HCT116 (cell line): ENCODE data around the gene TEAD2. TPM values are rescaled to one million over a fixed set of nuclear protein-coding genes. Genes with fewer than 3 reads are reported as not detected.

Experiments used
- ATAC-seq: fragments of 200-7000 bp; cut with Tn5 transposase; 2 replicates; pipeline ENCODE4 v1.9.1; 2020; ENCODE audit warnings: mild to moderate bottlenecking, moderate library complexity
- BruUV-seq: library from RNA; stranded (reverse); fragments of 400-500 nt; replicated peaks from 2 replicates; lab custom pipeline; 2021; lab: Mats Ljungman, UMichigan
- CTCF ChIA-PET: fragments of 300-600 bp; sonication (Branson Sonifier 250); formaldehyde crosslinking; loops from one replicate; lab custom pipeline; 2021; ENCODE audit warnings: antibody characterized with exemption; lab: Charles Lee
- POLR2A ChIA-PET: fragments of 300-600, 350-600 bp; sonication (Branson Sonifier 250); formaldehyde crosslinking; loops from one replicate; lab custom pipeline; 2021; ENCODE audit warnings: antibody characterized with exemption; lab: Charles Lee
- RAD21 ChIA-PET, 2 experiments: fragments of 300-600 bp; sonication (Branson Sonifier 250); formaldehyde crosslinking; loops; one replicate each; lab custom pipeline; 2023; ENCODE audit warnings: low total read pairs in 2 of 2; ENCODE audit not compliant: uncharacterized antibody in 2 of 2, unreplicated experiment in 2 of 2, low non-redundant PET in 1 of 2; lab: Charles Lee
- DNase-seq: peaks from one replicate; pipeline ENCODE4 v3.0.0-alpha.2; 2010; ENCODE audit warnings: low read depth, low spot score
- H2AFZ ChIP-seq: fragments of 200-600 bp; shearing (Covaris generic), sonication (generic); 2 replicates; pipeline ENCODE4 v1.6.1; 2017; ENCODE audit warnings: low read depth, mixed run types, mixed read lengths, antibody characterized with exemption, low read length; ENCODE audit not compliant: poor library complexity, severe bottlenecking
- H3K27ac ChIP-seq: 2 replicates; pipeline ENCODE4 v1.5.1; 2012; ENCODE audit warnings: low read depth, low read length
- H3K27me3 ChIP-seq: fragments of 200-600 bp; sonication (generic); 2 replicates; pipeline ENCODE4 v1.6.1; 2016; ENCODE audit warnings: mixed run types, low read length, mixed read lengths; ENCODE audit not compliant: insufficient read depth
- H3K36me3 ChIP-seq, 2 experiments: fragments of 200-500 bp in 1 of 2; fragments of 200-600 bp in 1 of 2; sonication (Bioruptor generic) in 1 of 2; sonication (generic) in 1 of 2; 2 replicates each; pipeline versions ENCODE4 v1.5.1 to v1.6.1; 2014 to 2016; ENCODE audit warnings: low read length in 2 of 2, inconsistent platforms in 1 of 2, mixed read lengths in 1 of 2, mixed run types in 1 of 2; ENCODE audit not compliant: insufficient read depth in 2 of 2, control insufficient read depth in 1 of 2
- H3K4me1 ChIP-seq, 2 experiments: fragments of 200-600 bp in 1 of 2; sonication (generic) in 1 of 2; 2 replicates each; pipeline versions ENCODE4 v1.5.1 to v1.6.1; 2012 to 2017; ENCODE audit warnings: low read length in 2 of 2, inconsistent platforms in 1 of 2, mild to moderate bottlenecking in 1 of 2, mixed read lengths in 1 of 2, mixed run types in 1 of 2, moderate library complexity in 1 of 2; ENCODE audit not compliant: insufficient read depth in 2 of 2, control insufficient read depth in 1 of 2
- H3K4me2 ChIP-seq: fragments of 200-600 bp; sonication (generic); 2 replicates; pipeline ENCODE4 v1.6.1; 2017; ENCODE audit warnings: mixed run types, low read length, mixed read lengths
- H3K4me3 ChIP-seq, 2 experiments: fragments of 200-600 bp in 1 of 2; sonication (generic) in 1 of 2; replicated peaks in 1 of 2; 2 replicates each; pipeline ENCODE4 v1.5.1; 2011 to 2016; ENCODE audit warnings: low read length in 2 of 2, control low read depth in 1 of 2, low read depth in 1 of 2, mild to moderate bottlenecking in 1 of 2, mixed read lengths in 1 of 2, mixed run types in 1 of 2
- H3K79me2 ChIP-seq: fragments of 200-600 bp; sonication (generic); 2 replicates; pipeline ENCODE4 v1.6.1; 2017; ENCODE audit warnings: mild to moderate bottlenecking, mixed run types, low read length, moderate library complexity, mixed read lengths; ENCODE audit not compliant: insufficient read depth
- H3K9ac ChIP-seq: fragments of 200-600 bp; sonication (generic); 2 replicates; pipeline ENCODE4 v1.6.1; 2016; ENCODE audit warnings: low read length, mixed read lengths
- H3K9me2 ChIP-seq: fragments of 200-600 bp; sonication (generic), shearing (Covaris generic); 2 replicates; pipeline ENCODE4 v1.6.1; 2017; ENCODE audit warnings: mixed run types, mild to moderate bottlenecking, moderate library complexity; ENCODE audit not compliant: insufficient read depth
- H3K9me3 ChIP-seq, 2 experiments: fragments of 200-500 bp in 1 of 2; fragments of 200-600 bp in 1 of 2; sonication (Bioruptor generic) in 1 of 2; sonication (generic) in 1 of 2; 2 replicates each; pipeline ENCODE4 v1.6.1; 2014 to 2017; ENCODE audit warnings: low read length in 2 of 2, mixed read lengths in 2 of 2, inconsistent platforms in 1 of 2, low read depth in 1 of 2, mild to moderate bottlenecking in 1 of 2, mixed run types in 1 of 2, moderate library complexity in 1 of 2; ENCODE audit not compliant: control insufficient read depth in 1 of 2, insufficient read depth in 1 of 2
- H4K20me1 ChIP-seq: fragments of 200-600 bp; sonication (generic), shearing (Covaris generic); 2 replicates; pipeline ENCODE4 v1.6.1; 2017; ENCODE audit warnings: mixed run types, mild to moderate bottlenecking, moderate library complexity; ENCODE audit not compliant: insufficient read depth
- ATF3 ChIP-seq: IDR thresholded peaks from 2 replicates; pipeline ENCODE4 v1.6.1; 2012
- CBX3 ChIP-seq: IDR thresholded peaks from 2 replicates; pipeline ENCODE4 v1.6.1; 2012; ENCODE audit warnings: low read depth
- CEBPB ChIP-seq: IDR thresholded peaks from 2 replicates; pipeline ENCODE4 v1.6.1; 2012; ENCODE audit warnings: low read depth
- EGR1 ChIP-seq: IDR thresholded peaks from 2 replicates; pipeline ENCODE4 v1.6.1; 2012; ENCODE audit warnings: low read depth
- ELF1 ChIP-seq: IDR thresholded peaks from 2 replicates; pipeline ENCODE4 v1.6.1; 2012; ENCODE audit warnings: low read depth, borderline replicate concordance
- EZH2phosphoT487 ChIP-seq: fragments of 200-600 bp; IDR thresholded peaks from 2 replicates; pipeline ENCODE4 v1.6.1; 2018; ENCODE audit warnings: antibody characterized with exemption, borderline replicate concordance
- JUND ChIP-seq: IDR thresholded peaks from 2 replicates; pipeline ENCODE4 v1.6.1; 2012
- POLR2A ChIP-seq: IDR thresholded peaks from 2 replicates; pipeline ENCODE4 v1.7.0; 2011; ENCODE audit warnings: borderline replicate concordance; ENCODE audit not compliant: insufficient read depth, insufficient read length; ENCODE audit errors: extremely low read depth
- POLR2AphosphoS5 ChIP-seq: IDR thresholded peaks from 2 replicates; pipeline ENCODE4 v1.6.1; 2011; ENCODE audit warnings: mild to moderate bottlenecking, low read depth, low read length, moderate library complexity
- RAD21 ChIP-seq: IDR thresholded peaks from 2 replicates; pipeline ENCODE4 v1.6.1; 2012; ENCODE audit warnings: low read depth, mild to moderate bottlenecking
- REST ChIP-seq: IDR thresholded peaks from 2 replicates; pipeline ENCODE4 v1.6.1; 2012; ENCODE audit warnings: low read depth
- SIN3A ChIP-seq: IDR thresholded peaks from 2 replicates; pipeline ENCODE4 v1.6.1; 2012; ENCODE audit warnings: low read depth
- SP1 ChIP-seq: IDR thresholded peaks from 2 replicates; pipeline ENCODE4 v1.6.1; 2012; ENCODE audit warnings: low read depth
- SRF ChIP-seq: IDR thresholded peaks from 2 replicates; pipeline ENCODE4 v1.6.1; 2012; ENCODE audit warnings: low read depth
- TCF7L2 ChIP-seq: IDR thresholded peaks from 2 replicates; pipeline ENCODE4 v1.7.0; 2011; ENCODE audit warnings: borderline replicate concordance, inconsistent platforms; ENCODE audit not compliant: insufficient read depth, insufficient read length; ENCODE audit errors: extremely low read depth
- YY1 ChIP-seq: IDR thresholded peaks from 2 replicates; pipeline ENCODE4 v1.6.1; 2011; ENCODE audit warnings: low read length, low read depth, moderate library complexity, mild to moderate bottlenecking; ENCODE audit not compliant: insufficient replicate concordance; ENCODE audit errors: extremely low read depth
- ZBTB33 ChIP-seq: IDR thresholded peaks from 2 replicates; pipeline ENCODE4 v1.6.1; 2011; ENCODE audit warnings: mild to moderate bottlenecking, low read length, moderate library complexity; ENCODE audit not compliant: insufficient replicate concordance; ENCODE audit errors: extremely low read depth
- ZFX ChIP-seq: fragments of 450-650 bp; IDR thresholded peaks from 2 replicates; pipeline ENCODE4 v1.6.1; 2017
- intact Hi-C: fragments of 100-400 bp; cut with micrococcal nuclease; formaldehyde crosslinking; loops from 2 replicates; pipeline ENCODE4 v1.10.0; 2022
- total RNA-seq: library from RNA; stranded (reverse); gene quantifications from one replicate; pipeline ENCODE4 v1.2.1, GENCODE V29; 2021; ENCODE audit not compliant: unreplicated experiment

The TEAD2 gene
- total RNA-seq, 1 experiment from 2014 or later, result 31.9 TPM

- H3K9ac ChIP-seq, result peak overlapping the region; percentile 97
- DNase-seq, result peak; percentile 56
- intact Hi-C loops, result no loop called here
- H3K4me2 ChIP-seq, result peak overlapping the region; percentile 100
- CTCF ChIA-PET, result interaction anchor here (0.6 to 1.1 kb wide), 3 partner anchors 19 to 163 kb away, joined by 3 to 4 read pairs (median 4); no protein-coding TSS in a partner anchor
- no peak overlapping the region for H2AFZ ChIP-seq
- H3K9me3 ChIP-seq, result no peaks in the 10 kb centered on the region
- H3K79me2 ChIP-seq, result peaks cover 4% of the 10 kb centered on the region; the same call in 1 of the 2 replicates
- H3K36me3 ChIP-seq, result peaks cover 9 to 10% of the 10 kb centered on the region in 2 experiments
- POLR2A ChIA-PET, result interaction anchor here (0.6 to 1.4 kb wide), 2 partner anchors 131 to 134 kb away, joined by 4 read pairs; no protein-coding TSS in a partner anchor
- H3K4me1 ChIP-seq, result peaks cover 10 to 30% of the 10 kb centered on the region in 2 experiments
- H3K27ac ChIP-seq, result peak overlapping the region; percentile 94
- H3K27me3 ChIP-seq, result no peaks in the 10 kb centered on the region
- H3K4me3 ChIP-seq, result peak overlapping the region; percentile 93
- RAD21 ChIA-PET, result no interaction called here
- TF ChIP-seq ZFX, result peak; percentile 56; the same call in 1 of the 2 replicates
- TF ChIP-seq JUND, result no peak
- no peak for TF ChIP-seq ATF3
- TF ChIP-seq RAD21, result no peak
- TF ChIP-seq POLR2A, result no peak
- TF ChIP-seq TCF7L2, result peak; percentile 10
- TF ChIP-seq CBX3, result no peak
- no peak for TF ChIP-seq EZH2phosphoT487
- peak; percentile 54 for TF ChIP-seq SP1
- TF ChIP-seq ELF1, result no peak
- TF ChIP-seq ZBTB33, result no peak
- no peak for TF ChIP-seq CEBPB
- TF ChIP-seq SIN3A, result no peak
- no peak for TF ChIP-seq EGR1
- no peak for TF ChIP-seq REST
- peak; percentile 55 for TF ChIP-seq POLR2AphosphoS5
- TF ChIP-seq YY1, result no peak
- TF ChIP-seq SRF, result no peak
- H3K9me2 ChIP-seq, result no peaks in the 10 kb centered on the region
- ATAC-seq, result 0 out of 2 replicates have a peak, but pooled peaks have one; percentile 4
- no peaks in the 10 kb centered on the region for H4K20me1 ChIP-seq
- no TSS peak for BruUV-seq
Measured at GRCh38 chr19:49361438-49362047, 673 bp downstream of the TEAD2 start.
